ENCODE measurements around the gene GNS. TPM values are rescaled to one million over a fixed set of nuclear protein-coding genes. Genes with fewer than 3 reads are reported as not detected.

The GNS gene
- total and polyA plus RNA-seq, 3 experiments from 2014 or later, result 20.7 to 47.5 (median 21.1) TPM

DNA sequence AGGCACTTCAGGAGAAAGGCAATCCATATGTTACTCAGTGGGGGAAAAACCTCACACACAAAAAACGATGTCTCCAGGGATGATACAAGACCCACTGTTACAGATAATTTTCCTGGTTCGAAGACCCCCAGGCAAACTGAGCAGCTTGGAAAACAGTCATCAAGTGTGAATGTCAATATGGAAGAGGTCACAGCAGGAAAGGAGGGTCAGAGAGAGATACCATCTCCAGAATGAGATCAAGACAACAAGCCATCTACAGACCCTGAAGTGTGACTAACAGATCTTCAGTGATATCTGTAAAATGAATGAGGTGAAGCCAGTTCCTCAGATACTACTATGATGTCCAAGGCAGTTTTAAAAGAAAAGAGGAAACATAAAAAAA lies 28.6 kb downstream of the GNS start:
- Mint-ChIP-seq H3K36me3 (peaks cover 5 to 44% (median 25%) of the 10 kb centered on the region in 3 donors), H3K9me3 (no peaks in the 10 kb centered on the region), H3K4me3 (peak overlapping the region in 6 of 7 donors; percentile 44 to 69 (median 64)), H3K4me1 (peaks cover 22 to 24% (median 23%) of the 10 kb centered on the region in 3 donors), H3K27me3 (no peaks in the 10 kb centered on the region), H3K27ac (peak overlapping the region; percentile 84 to 95 (median 94))
- ChIA-PET POLR2A (interaction anchor here (0.6 to 0.7 kb wide), 4 partner anchors 20 to 510 kb away, joined by 3 to 9 read pairs (median 6); no protein-coding TSS in a partner anchor), CTCF (no interaction called here)
- DNase-seq, result no peak
- H3K27me3 ChIP-seq (ENCODE audit: insufficient read depth, low read length, poor library complexity, severe bottlenecking), result no peaks in the 10 kb centered on the region
- peak overlapping the region; percentile 40 for H3K27ac ChIP-seq (ENCODE audit: low read depth, low read length)
- no peak overlapping the region for H3K4me3 ChIP-seq (ENCODE audit: low read length)
- peaks cover 17% of the 10 kb centered on the region for H3K4me1 ChIP-seq (ENCODE audit: insufficient read depth, low read length)
- H3K9me3 ChIP-seq (ENCODE audit: low read length), result no peaks in the 10 kb centered on the region
- H3K36me3 ChIP-seq (ENCODE audit: insufficient read depth, low read length), result no peaks in the 10 kb centered on the region

DNA sequence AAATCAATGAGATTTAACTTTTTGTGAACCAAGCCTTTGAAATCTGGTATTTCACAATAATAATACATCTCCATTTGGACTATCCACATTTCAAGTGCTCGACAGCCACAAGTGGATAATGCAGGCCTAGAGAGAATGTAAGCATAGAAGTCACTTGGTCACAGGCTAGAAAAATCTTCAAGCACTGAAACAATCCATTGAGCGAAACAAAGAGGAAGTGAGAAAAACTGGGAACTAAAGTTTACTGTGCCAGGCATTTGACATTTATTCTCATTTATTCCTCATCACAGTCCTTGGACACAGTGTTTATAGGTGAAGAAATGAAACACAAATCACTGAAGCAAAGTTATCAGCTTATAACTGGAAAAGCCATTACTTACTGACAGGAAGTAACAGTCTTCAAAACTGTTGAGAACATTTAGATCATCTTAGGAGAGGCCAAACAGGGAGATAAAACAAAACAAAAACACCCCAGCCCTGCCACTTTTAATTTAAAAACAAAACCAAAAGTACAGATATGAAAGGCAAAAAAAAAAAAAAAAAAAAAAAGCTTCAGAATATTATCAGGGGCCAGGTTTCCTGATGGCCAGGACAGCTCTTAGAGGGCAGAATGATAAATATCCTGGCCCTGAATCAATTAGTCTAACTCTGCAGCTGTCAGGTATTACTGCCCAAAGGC lies 29.2 kb downstream of the GNS start:
- POLR2A ChIA-PET, result interaction anchor here (0.6 to 0.7 kb wide), 4 partner anchors 20 to 510 kb away, joined by 3 to 9 read pairs (median 6); no protein-coding TSS in a partner anchor
- Mint-ChIP-seq H3K9me3 (no peaks in the 10 kb centered on the region), H3K27ac (peak overlapping the region; percentile 84 to 95 (median 94)), H3K4me3 (peak overlapping the region; percentile 42 to 69 (median 59)), H3K4me1 (peaks cover 23 to 24% (median 23%) of the 10 kb centered on the region in 3 donors), H3K36me3 (peaks cover 5 to 43% (median 29%) of the 10 kb centered on the region in 3 donors), H3K27me3 (no peaks in the 10 kb centered on the region)
- Histone ChIP-seq H3K36me3 (ENCODE audit: insufficient read depth, low read length) (no peaks in the 10 kb centered on the region), H3K27ac (ENCODE audit: low read depth, low read length) (peak overlapping the region; percentile 40), H3K27me3 (ENCODE audit: insufficient read depth, low read length, poor library complexity, severe bottlenecking) (no peaks in the 10 kb centered on the region), H3K9me3 (ENCODE audit: low read length) (no peaks in the 10 kb centered on the region), H3K4me3 (ENCODE audit: low read length) (no peak overlapping the region), H3K4me1 (ENCODE audit: insufficient read depth, low read length) (peaks cover 17% of the 10 kb centered on the region)
- CTCF ChIA-PET, result interaction anchor here (1.0 kb wide), 1 partner anchor 119 kb away, joined by 3 read pairs; no protein-coding TSS in a partner anchor
- DNase-seq, result peak in 1 of 5 donors; percentile 10

DNA sequence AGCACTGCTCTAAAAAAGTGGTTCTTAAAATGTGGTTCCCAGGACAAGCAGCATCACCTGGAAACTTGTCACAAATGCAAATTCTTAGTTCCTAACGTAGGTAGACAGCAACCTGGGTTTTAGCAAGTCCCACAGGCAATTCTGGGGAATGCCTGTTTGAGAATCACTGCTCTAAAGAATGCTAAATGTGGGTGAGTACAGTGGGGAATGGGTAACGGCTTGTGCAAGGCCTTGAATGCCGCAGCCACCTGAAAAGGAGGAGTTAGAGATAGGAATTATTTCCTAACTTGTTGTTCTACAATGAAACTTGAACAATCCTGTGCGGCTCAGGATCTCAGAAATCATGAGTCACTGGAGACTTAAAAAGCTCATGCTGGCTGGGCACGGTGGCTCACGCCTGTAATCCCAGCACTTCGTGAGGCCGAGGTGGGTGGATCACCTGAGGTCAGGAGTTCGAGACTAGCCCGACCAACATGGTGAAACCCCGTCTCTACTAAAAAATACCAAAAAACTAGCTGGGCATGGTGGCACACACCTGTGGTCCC lies 34.9 kb downstream of the GNS start:
- Histone ChIP-seq H3K36me3 (ENCODE audit: insufficient read depth, low read length) (peaks cover 16% of the 10 kb centered on the region), H3K4me3 (ENCODE audit: low read length) (no peak overlapping the region), H3K9me3 (ENCODE audit: low read length) (no peaks in the 10 kb centered on the region), H3K27ac (ENCODE audit: low read depth, low read length) (no peak overlapping the region), H3K27me3 (ENCODE audit: insufficient read depth, low read length, poor library complexity, severe bottlenecking) (no peaks in the 10 kb centered on the region), H3K4me1 (ENCODE audit: insufficient read depth, low read length) (peaks cover 9% of the 10 kb centered on the region)
- peaks cover 18 to 71% (median 30%) of the 10 kb centered on the region in 3 donors for H3K36me3 Mint-ChIP-seq
- no peak overlapping the region for H3K4me3 Mint-ChIP-seq
- H3K27me3 Mint-ChIP-seq, result no peaks in the 10 kb centered on the region
- H3K9me3 Mint-ChIP-seq, result no peaks in the 10 kb centered on the region
- peaks cover 11 to 20% (median 15%) of the 10 kb centered on the region in 3 donors for H3K4me1 Mint-ChIP-seq
- peak overlapping the region in 3 of 8 donors; percentile 5 to 91 (median 89) for H3K27ac Mint-ChIP-seq
- ChIA-PET CTCF (interaction anchor here (2.5 kb wide), 1 partner anchor 175 kb away, joined by 8 read pairs; no protein-coding TSS in a partner anchor), POLR2A (no interaction called here)
- DNase-seq, result no peak

DNA sequence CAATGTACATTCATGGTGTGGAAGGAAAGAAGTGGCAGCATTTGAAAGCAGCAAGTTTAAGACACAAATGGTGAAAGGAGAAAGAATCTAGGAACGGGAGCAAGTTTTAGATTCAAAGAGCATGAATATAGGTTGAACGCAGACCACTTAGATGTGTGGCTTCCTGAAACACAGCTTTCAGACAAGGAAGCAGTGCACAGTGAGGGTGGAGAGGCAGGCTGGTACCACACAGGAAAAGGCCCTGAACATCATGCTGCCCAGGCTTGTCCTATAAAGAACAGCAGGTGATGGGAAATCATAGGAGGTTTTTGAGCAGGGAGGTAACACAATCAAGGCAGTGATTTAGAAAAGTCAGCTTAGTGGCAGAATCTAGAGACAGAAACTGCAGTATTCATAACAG lies 35.6 kb downstream of the GNS start:
- Histone ChIP-seq H3K9me3 (ENCODE audit: low read length) (no peaks in the 10 kb centered on the region), H3K4me3 (ENCODE audit: low read length) (no peak overlapping the region), H3K27ac (ENCODE audit: low read depth, low read length) (no peak overlapping the region), H3K4me1 (ENCODE audit: insufficient read depth, low read length) (peaks cover 9% of the 10 kb centered on the region), H3K27me3 (ENCODE audit: insufficient read depth, low read length, poor library complexity, severe bottlenecking) (no peaks in the 10 kb centered on the region), H3K36me3 (ENCODE audit: insufficient read depth, low read length) (peaks cover 16% of the 10 kb centered on the region)
- Mint-ChIP-seq H3K27me3 (no peaks in the 10 kb centered on the region), H3K27ac (peak overlapping the region; percentile 5 to 91 (median 80)), H3K4me1 (peaks cover 11 to 20% (median 15%) of the 10 kb centered on the region in 3 donors), H3K9me3 (no peaks in the 10 kb centered on the region), H3K4me3 (peak overlapping the region in 1 of 7 donors; percentile 26), H3K36me3 (peaks cover 18 to 74% (median 28%) of the 10 kb centered on the region in 3 donors)
- CTCF ChIA-PET, result interaction anchor here (0.9 to 2.5 kb wide), 3 partner anchors 14 to 174 kb away, joined by 3 to 8 read pairs (median 3); no protein-coding TSS in a partner anchor
- POLR2A ChIA-PET, result no interaction called here
- DNase-seq, result no peak

DNA sequence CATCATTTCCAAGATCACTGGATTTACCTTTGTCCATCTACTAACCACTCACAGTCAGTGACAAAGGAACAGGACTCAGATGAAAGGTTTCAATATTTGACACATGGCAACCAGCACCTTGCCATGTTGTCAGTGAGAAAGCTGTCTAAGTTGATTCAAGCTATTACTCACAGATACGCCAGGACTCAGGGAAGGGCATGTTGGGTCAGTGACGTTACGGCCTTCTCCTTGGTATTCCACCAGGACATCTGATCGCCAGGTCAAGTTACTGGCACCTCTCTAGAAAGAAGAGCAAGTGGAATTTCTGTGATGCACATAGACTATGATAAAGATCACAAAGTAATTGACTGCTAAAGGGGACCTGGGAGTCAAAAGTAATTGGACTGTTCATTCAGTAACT lies 36.4 kb downstream of the GNS start:
- H3K27ac ChIP-seq (ENCODE audit: low read depth, low read length), result no peak overlapping the region
- CTCF ChIA-PET, result interaction anchor here (0.9 to 2.5 kb wide), 3 partner anchors 13 to 173 kb away, joined by 3 to 8 read pairs (median 3); no protein-coding TSS in a partner anchor
- no peaks in the 10 kb centered on the region for H3K27me3 Mint-ChIP-seq
- peaks cover 10 to 20% (median 15%) of the 10 kb centered on the region in 3 donors for H3K4me1 Mint-ChIP-seq
- no peak overlapping the region for H3K4me3 ChIP-seq (ENCODE audit: low read length)
- POLR2A ChIA-PET, result no interaction called here
- peaks cover 16% of the 10 kb centered on the region for H3K36me3 ChIP-seq (ENCODE audit: insufficient read depth, low read length)
- no peaks in the 10 kb centered on the region for H3K9me3 Mint-ChIP-seq
- H3K36me3 Mint-ChIP-seq, result peaks cover 18 to 78% (median 28%) of the 10 kb centered on the region in 3 donors
- no peak overlapping the region for H3K4me3 Mint-ChIP-seq
- peaks cover 9% of the 10 kb centered on the region for H3K4me1 ChIP-seq (ENCODE audit: insufficient read depth, low read length)
- no peaks in the 10 kb centered on the region for H3K9me3 ChIP-seq (ENCODE audit: low read length)
- no peaks in the 10 kb centered on the region for H3K27me3 ChIP-seq (ENCODE audit: insufficient read depth, low read length, poor library complexity, severe bottlenecking)
- DNase-seq, result no peak
- H3K27ac Mint-ChIP-seq, result peak overlapping the region in 2 of 8 donors; percentile 18 to 71

DNA sequence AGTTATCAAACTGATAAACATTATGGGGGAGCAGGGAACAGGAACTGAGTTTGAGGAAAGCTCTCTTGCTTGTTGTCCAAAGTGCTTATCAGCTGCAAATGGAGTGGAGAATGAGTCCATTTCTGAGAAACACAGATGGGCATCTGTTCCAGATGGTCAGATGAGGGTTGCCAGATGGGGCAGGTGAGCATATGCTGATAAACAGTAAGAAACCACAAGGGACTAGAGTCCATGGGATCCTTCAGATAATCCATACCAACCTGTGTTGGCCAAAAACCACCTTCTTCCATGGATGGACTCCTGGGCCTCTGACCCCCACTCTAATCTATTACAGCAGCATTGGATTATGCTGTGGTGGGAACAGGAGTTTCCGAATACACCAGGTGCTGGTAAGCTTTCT lies 38.3 kb downstream of the GNS start:
- ChIA-PET CTCF (interaction anchor here (1.3 kb wide), 1 partner anchor 27 kb away, joined by 3 read pairs; no protein-coding TSS in a partner anchor), POLR2A (no interaction called here)
- H3K9me3 ChIP-seq (ENCODE audit: low read length), result no peaks in the 10 kb centered on the region
- H3K4me3 ChIP-seq (ENCODE audit: low read length), result no peak overlapping the region
- H3K4me1 ChIP-seq (ENCODE audit: insufficient read depth, low read length), result peaks cover 9% of the 10 kb centered on the region
- H3K27ac ChIP-seq (ENCODE audit: low read depth, low read length), result no peak overlapping the region
- H3K27ac Mint-ChIP-seq, result no peak overlapping the region
- no peak overlapping the region for H3K4me3 Mint-ChIP-seq
- H3K27me3 ChIP-seq (ENCODE audit: insufficient read depth, low read length, poor library complexity, severe bottlenecking), result no peaks in the 10 kb centered on the region
- peaks cover 18 to 27% (median 21%) of the 10 kb centered on the region in 3 donors for H3K4me1 Mint-ChIP-seq
- H3K27me3 Mint-ChIP-seq, result no peaks in the 10 kb centered on the region
- no peaks in the 10 kb centered on the region for H3K9me3 Mint-ChIP-seq
- H3K36me3 ChIP-seq (ENCODE audit: insufficient read depth, low read length), result peaks cover 23% of the 10 kb centered on the region
- DNase-seq, result no peak
- peaks cover 13 to 84% (median 39%) of the 10 kb centered on the region in 3 donors for H3K36me3 Mint-ChIP-seq

DNA sequence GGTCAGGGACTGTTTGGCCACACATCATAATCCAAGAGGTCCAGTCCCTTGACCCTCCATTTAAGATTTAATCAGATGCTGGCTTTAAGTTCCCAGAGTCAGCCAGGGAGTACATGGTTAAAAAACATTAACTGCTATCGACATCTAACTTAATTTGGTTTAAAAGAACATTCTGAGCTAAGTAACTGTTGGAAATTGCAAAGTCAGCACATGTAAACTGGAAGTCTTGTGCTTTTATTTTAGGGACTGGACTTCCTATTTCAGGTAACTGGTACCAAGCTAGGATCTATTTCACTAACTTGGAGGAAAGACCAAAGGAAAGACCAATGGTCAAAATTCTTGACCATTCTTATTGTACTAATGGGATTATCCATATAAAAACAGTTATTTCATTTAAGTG lies 40.6 kb downstream of the GNS start:
- Histone ChIP-seq H3K4me1 (ENCODE audit: insufficient read depth, low read length) (peaks cover 8% of the 10 kb centered on the region), H3K27ac (ENCODE audit: low read depth, low read length) (no peak overlapping the region), H3K27me3 (ENCODE audit: insufficient read depth, low read length, poor library complexity, severe bottlenecking) (no peaks in the 10 kb centered on the region), H3K4me3 (ENCODE audit: low read length) (no peak overlapping the region), H3K36me3 (ENCODE audit: insufficient read depth, low read length) (peaks cover 23% of the 10 kb centered on the region), H3K9me3 (ENCODE audit: low read length) (no peaks in the 10 kb centered on the region)
- H3K4me3 Mint-ChIP-seq, result no peak overlapping the region
- no peaks in the 10 kb centered on the region for H3K9me3 Mint-ChIP-seq
- no peaks in the 10 kb centered on the region for H3K27me3 Mint-ChIP-seq
- peaks cover 32 to 42% (median 35%) of the 10 kb centered on the region in 3 donors for H3K4me1 Mint-ChIP-seq
- H3K27ac Mint-ChIP-seq, result no peak overlapping the region
- peaks cover 13 to 87% (median 41%) of the 10 kb centered on the region in 3 donors for H3K36me3 Mint-ChIP-seq
- ChIA-PET POLR2A (interaction anchor here (0.6 kb wide), 1 partner anchor 30 kb away, joined by 3 read pairs; no protein-coding TSS in a partner anchor), CTCF (interaction anchor here (1.1 to 1.7 kb wide), 3 partner anchors 13 to 169 kb away, joined by 3 read pairs; no protein-coding TSS in a partner anchor)
- DNase-seq, result no peak
